ENCODE results near the gene PRKACA.

PRKACA gene

GRCh38 chr19:14102756-14103155 is 14.8 kb downstream of the PRKACA start:
- TF ChIP-seq, protein P1, sequence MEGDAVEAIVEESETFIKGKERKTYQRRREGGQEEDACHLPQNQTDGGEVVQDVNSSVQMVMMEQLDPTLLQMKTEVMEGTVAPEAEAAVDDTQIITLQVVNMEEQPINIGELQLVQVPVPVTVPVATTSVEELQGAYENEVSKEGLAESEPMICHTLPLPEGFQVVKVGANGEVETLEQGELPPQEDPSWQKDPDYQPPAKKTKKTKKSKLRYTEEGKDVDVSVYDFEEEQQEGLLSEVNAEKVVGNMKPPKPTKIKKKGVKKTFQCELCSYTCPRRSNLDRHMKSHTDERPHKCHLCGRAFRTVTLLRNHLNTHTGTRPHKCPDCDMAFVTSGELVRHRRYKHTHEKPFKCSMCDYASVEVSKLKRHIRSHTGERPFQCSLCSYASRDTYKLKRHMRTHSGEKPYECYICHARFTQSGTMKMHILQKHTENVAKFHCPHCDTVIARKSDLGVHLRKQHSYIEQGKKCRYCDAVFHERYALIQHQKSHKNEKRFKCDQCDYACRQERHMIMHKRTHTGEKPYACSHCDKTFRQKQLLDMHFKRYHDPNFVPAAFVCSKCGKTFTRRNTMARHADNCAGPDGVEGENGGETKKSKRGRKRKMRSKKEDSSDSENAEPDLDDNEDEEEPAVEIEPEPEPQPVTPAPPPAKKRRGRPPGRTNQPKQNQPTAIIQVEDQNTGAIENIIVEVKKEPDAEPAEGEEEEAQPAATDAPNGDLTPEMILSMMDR (IDR thresholded peaks at IDR 0.05): no peak

- TF ChIP-seq, protein P1 (IDR thresholded peaks at IDR 0.05): no peak
Observed at GRCh38 chr19:14102102-14102696, 15.4 kb downstream of the PRKACA start.

DNA sequence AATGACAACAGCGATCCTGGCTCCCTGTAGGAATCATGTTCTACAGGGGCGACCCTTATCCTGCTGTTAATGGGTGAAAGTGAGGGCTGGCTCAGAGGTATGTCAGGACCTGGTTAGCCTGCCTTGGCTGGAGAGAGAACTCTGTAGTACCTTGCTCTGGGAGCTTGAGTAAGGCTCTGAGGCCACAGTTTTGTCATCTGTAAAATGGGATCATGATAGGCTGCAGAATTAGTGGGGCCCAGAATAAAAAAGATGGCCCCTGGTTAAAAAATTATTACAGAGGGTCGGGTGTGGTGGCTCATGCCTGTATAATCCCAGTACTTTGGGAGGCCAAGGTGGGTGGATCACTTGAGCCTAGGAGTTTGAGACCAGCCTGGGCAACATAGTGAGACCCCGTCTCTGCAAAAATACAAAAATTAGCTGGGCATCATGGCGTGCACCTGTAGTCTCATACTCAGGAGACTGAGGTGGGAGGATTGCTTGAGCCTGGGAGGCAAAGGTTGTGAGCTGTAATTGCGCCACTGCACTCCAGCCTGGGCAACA is 16.5 kb downstream of the PRKACA start:
- TF ChIP-seq, protein P1 (IDR thresholded peaks at IDR 0.05): no peak

DNA sequence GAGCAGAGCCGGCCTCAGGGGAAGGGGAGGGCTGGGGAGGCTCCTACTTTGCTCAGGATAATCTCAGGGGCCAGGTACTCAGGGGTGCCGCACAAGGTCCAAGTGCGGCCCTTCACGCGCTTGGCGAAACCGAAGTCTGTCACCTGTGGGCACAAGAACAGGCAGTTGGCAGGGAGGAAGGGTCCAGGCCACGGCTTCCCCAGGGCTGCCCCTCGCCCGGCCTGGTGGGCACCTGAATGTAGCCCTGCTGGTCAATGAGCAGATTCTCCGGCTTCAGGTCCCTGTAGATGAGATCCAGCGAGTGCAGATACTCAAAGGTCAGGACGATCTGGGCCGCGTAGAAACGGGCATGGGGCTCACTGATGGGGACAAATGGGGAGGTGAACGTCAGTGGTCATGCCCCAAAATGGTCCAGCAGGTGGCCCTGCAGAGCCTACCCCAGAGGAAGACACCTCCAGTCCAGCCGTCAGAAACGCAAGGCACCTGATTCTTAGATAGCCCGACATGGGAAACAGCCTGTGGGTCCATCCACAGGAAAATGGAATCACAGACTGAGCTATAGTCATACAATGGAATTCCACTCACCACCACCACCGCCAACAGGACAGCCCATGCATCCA is 19.9 kb downstream of the PRKACA start:
- TF ChIP-seq, protein P1 (IDR thresholded peaks at IDR 0.05): no peak

- TF ChIP-seq, protein P1 (IDR thresholded peaks at IDR 0.05): no peak
Observed at GRCh38 chr19:14096272-14096992, 21.1 kb downstream of the PRKACA start.

DNA sequence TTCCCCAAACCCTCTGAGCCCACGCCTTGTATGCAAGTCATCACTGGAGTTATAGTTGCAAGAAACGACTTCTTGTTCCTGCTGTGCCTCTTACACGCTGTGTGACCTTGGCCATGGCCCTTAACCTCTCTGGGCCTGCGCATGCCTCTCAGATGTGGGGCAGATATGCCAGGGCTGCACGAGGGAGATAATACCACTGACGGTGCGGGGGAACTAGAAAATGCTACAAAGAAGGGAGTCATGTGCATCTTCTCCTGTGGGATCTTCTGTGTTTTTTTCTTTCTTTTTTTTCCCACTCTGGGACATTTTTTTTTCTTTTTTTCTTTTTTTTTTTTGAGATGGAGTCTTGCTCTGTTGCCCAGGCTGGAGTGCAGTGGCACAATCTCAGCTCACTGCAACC is 22.7 kb downstream of the PRKACA start:
- TF ChIP-seq, protein P1 (IDR thresholded peaks at IDR 0.05): no peak

DNA sequence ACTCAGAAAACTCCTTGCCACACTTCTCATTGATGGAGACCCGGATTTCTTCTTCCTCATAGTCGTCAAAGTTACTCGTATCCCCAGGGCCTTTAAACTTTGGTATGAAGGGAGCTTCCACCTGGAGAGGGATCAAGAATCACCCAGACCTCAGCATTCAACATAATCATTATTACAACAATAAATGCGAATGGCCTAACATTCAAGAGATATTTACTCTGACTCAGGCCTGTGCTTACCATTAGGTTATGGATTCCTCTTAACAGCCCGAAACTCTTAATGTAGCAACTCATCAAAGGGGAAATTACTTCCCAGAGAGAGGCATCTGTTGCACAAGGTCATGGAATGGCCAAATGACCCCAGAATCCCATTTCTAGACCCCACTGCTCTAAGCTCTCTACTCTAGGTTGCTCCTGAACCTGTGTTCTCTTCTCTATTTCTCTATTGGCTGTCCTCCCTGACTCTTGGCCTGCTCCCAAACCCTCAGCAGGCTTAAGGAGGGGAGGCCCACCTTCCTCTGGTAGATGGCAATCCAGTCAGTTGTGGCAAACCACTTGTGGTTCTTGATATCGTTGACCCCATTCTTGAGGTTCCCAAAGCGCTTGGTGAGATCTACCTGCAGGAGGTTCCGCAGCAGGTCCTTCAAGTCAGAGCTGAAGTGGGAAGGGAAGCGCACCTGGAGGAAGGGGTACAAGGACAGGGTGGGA is 24.3 kb downstream of the PRKACA start:
- TF ChIP-seq, protein P1 (IDR thresholded peaks at IDR 0.05): no peak

Measured in LNCAP (cell line).